HG03196 (cell line): ENCODE data around the gene VAV1.
"Not testable (repeated sequence)": the region's sequence is repeated elsewhere in the genome, so short reads cannot be mapped to it uniquely, and the experiment has no call there.

Experiments
- ATAC-seq: cut with Tn5 transposase; IDR thresholded peaks from one replicate; pipeline ENCODE4 v1.9.1; 2021; ENCODE audit not compliant: unreplicated experiment

Gene VAV1

GRCh38 chr19:6779206-6779605, 6.7 kb downstream of the VAV1 start:
- ATAC-seq = no peak

- ATAC-seq = no peak
Observed at GRCh38 chr19:6787393-6787792, 14.9 kb downstream of the VAV1 start.

GRCh38 chr19:6788896-6789295, 16.4 kb downstream of the VAV1 start:
- ATAC-seq = no peak

GRCh38 chr19:6790194-6791128, 18.0 kb downstream of the VAV1 start:
- ATAC-seq = no peak

- no peak for ATAC-seq
Observed at GRCh38 chr19:6791237-6791636, 18.7 kb downstream of the VAV1 start.

- ATAC-seq = no peak
Observed at GRCh38 chr19:6793411-6793810, 20.9 kb downstream of the VAV1 start.

- no peak for ATAC-seq
Observed at GRCh38 chr19:6793973-6794372, 21.5 kb downstream of the VAV1 start.

GRCh38 chr19:6794686-6795431, 22.4 kb downstream of the VAV1 start:
- no peak for ATAC-seq

- no peak for ATAC-seq
Observed at GRCh38 chr19:6796278-6796677, 23.8 kb downstream of the VAV1 start.

- ATAC-seq = no peak
Observed at GRCh38 chr19:6797646-6798045, 25.1 kb downstream of the VAV1 start.

- ATAC-seq = not testable (repeated sequence)
Observed at GRCh38 chr19:6800160-6800790, 27.8 kb downstream of the VAV1 start.

GRCh38 chr19:6800991-6801484, 28.5 kb downstream of the VAV1 start:
- no peak for ATAC-seq

- peak; percentile 45 for ATAC-seq
Observed at GRCh38 chr19:6801485-6802086, 29.1 kb downstream of the VAV1 start.

GRCh38 chr19:6802336-6803035, 30.0 kb downstream of the VAV1 start:
- ATAC-seq = peak; percentile 58

- no peak for ATAC-seq
Observed at GRCh38 chr19:6803036-6803404, 30.5 kb downstream of the VAV1 start.

GRCh38 chr19:6806488-6806887, 34.0 kb downstream of the VAV1 start:
- no peak for ATAC-seq

GRCh38 chr19:6807291-6807690, 34.8 kb downstream of the VAV1 start:
- no peak for ATAC-seq

GRCh38 chr19:6808494-6808893, 36.0 kb downstream of the VAV1 start:
- no peak for ATAC-seq

- ATAC-seq = no peak
Observed at GRCh38 chr19:6809262-6809661, 36.8 kb downstream of the VAV1 start.

- ATAC-seq = no peak
Observed at GRCh38 chr19:6811378-6811777, 38.9 kb downstream of the VAV1 start.
